Lung (tissue), 12 donors: ENCODE data around the gene NADK2. TPM values are rescaled to one million over a fixed set of nuclear protein-coding genes. Genes with fewer than 3 reads are reported as not detected.

ENCODE experiments used
- ATAC-seq: fragments of 200-7000 bp; cut with Tn5 transposase; one replicate; pipeline ENCODE4 v1.9.1; 2020; ENCODE audit warnings: moderate number of reproducible peaks; ENCODE audit not compliant: insufficient read depth, low FRiP score
- DNase-seq, 3 donors: peaks; one replicate each; pipeline ENCODE4 v3.0.0-alpha.2; 2013 to 2017
- H3K27ac ChIP-seq, 2 donors: one replicate each; pipeline ENCODE4 v1.5.1; 2013; ENCODE audit warnings: mild to moderate bottlenecking in 2 of 2, moderate library complexity in 2 of 2, control low read depth in 1 of 2, inconsistent platforms in 1 of 2, low read depth in 1 of 2, low read length in 1 of 2
- H3K27me3 ChIP-seq, 3 donors: one replicate each; pipeline ENCODE4 v1.5.1; 2013; ENCODE audit warnings: low read length in 2 of 3; ENCODE audit not compliant: control insufficient read depth in 3 of 3, insufficient read depth in 3 of 3
- H3K36me3 ChIP-seq, 4 donors: one replicate each; pipeline ENCODE4 v1.5.1; 2013; ENCODE audit warnings: low read length in 4 of 4, mild to moderate bottlenecking in 1 of 4, moderate library complexity in 1 of 4; ENCODE audit not compliant: control insufficient read depth in 4 of 4, insufficient read depth in 4 of 4
- H3K4me1 ChIP-seq, 5 donors: one replicate each; pipeline ENCODE4 v1.5.1; 2013; ENCODE audit warnings: low read length in 5 of 5, mild to moderate bottlenecking in 2 of 5, moderate library complexity in 1 of 5; ENCODE audit not compliant: control insufficient read depth in 5 of 5, insufficient read depth in 5 of 5
- H3K4me3 ChIP-seq: one replicate; pipeline ENCODE4 v1.5.1; 2013; ENCODE audit warnings: mild to moderate bottlenecking, control low read depth, moderate library complexity
- H3K9ac ChIP-seq, 2 donors: one replicate each; pipeline ENCODE4 v1.5.1; 2013; ENCODE audit warnings: low read length in 2 of 2, control low read depth in 1 of 2; ENCODE audit not compliant: insufficient read depth in 1 of 2
- H3K9me3 ChIP-seq, 4 donors: one replicate each; pipeline ENCODE4 v1.5.1; 2013; ENCODE audit warnings: low read length in 3 of 4, mild to moderate bottlenecking in 1 of 4, moderate library complexity in 1 of 4; ENCODE audit not compliant: control insufficient read depth in 4 of 4, insufficient read depth in 3 of 4
- CTCF ChIP-seq: IDR thresholded peaks from 2 replicates; pipeline ENCODE4 v1.5.1; 2012; ENCODE audit warnings: mild to moderate bottlenecking; ENCODE audit errors: control extremely low read depth, extremely low read depth
- WGBS, 2 donors: extraction: QIAGEN DNeasy Blood & Tissue Kit; methylation state at CpG; one replicate each; pipeline ENCODE4 v1.1.7; 2013; 5-methylcytosine and 5-hydroxymethylcytosine counted together
- polyA plus RNA-seq, 2 donors: library from polyadenylated mRNA; stranded (reverse); fragments of 200-250 nt; gene quantifications; one replicate each; pipeline ENCODE4 v1.2.1, GENCODE V29; 2013
- total RNA-seq, 2 donors: library from RNA; depleted of rRNA in 1 of 2; stranded (reverse); fragments of >200 nt in 1 of 2; gene quantifications; one replicate each; pipeline ENCODE4 v1.2.1, GENCODE V29; 2014 to 2021
- donor health status: control.
- donor health status: control.
- donor health status: Bipolar disorder and iron deficiency.
- donor health status: healthy.
- donor health status: DM: yes; HTN: yes; CAD: no.

NADK2 gene
- total and polyA plus RNA-seq, 4 donors = 8.4 to 37.9 (median 16.2) TPM

- peaks cover 0 to 3% (median 0%) of the 10 kb centered on the region in 4 donors for H3K9me3 ChIP-seq
- no peak overlapping the region for H3K9ac ChIP-seq
- 69 to 80% methylated on average over 5 of the region's 5 CpGs for WGBS, 2 donors
- H3K27me3 ChIP-seq = no peaks in the 10 kb centered on the region
- H3K4me3 ChIP-seq = no peak overlapping the region
- no peak for TF ChIP-seq CTCF
- DNase-seq (no peak), ATAC-seq (no peak)
- no peak overlapping the region for H3K27ac ChIP-seq
- peaks cover 23 to 43% (median 41%) of the 10 kb centered on the region in 4 donors for H3K36me3 ChIP-seq
- H3K4me1 ChIP-seq = peaks cover 0 to 19% (median 0%) of the 10 kb centered on the region in 5 donors
These were observed 70.8 kb downstream of the NADK2 start for GRCh38 chr5:36170832-36171424.

GRCh38 chr5:36168737-36169136 lies 73.0 kb downstream of the NADK2 start:
- no peaks in the 10 kb centered on the region for H3K27me3 ChIP-seq
- H3K9ac ChIP-seq = no peak overlapping the region
- peaks cover 0 to 6% (median 0%) of the 10 kb centered on the region in 5 donors for H3K4me1 ChIP-seq
- 52 to 81% methylated on average over 4 of the region's 4 CpGs for WGBS, 2 donors
- H3K4me3 ChIP-seq = no peak overlapping the region
- H3K36me3 ChIP-seq = peaks cover 23 to 42% (median 36%) of the 10 kb centered on the region in 4 donors
- TF ChIP-seq CTCF = no peak
- peaks cover 0 to 3% (median 0%) of the 10 kb centered on the region in 4 donors for H3K9me3 ChIP-seq
- DNase-seq (no peak), ATAC-seq (no peak)
- H3K27ac ChIP-seq = no peak overlapping the region

GRCh38 chr5:36164461-36164860 lies 77.3 kb downstream of the NADK2 start:
- no peak for TF ChIP-seq CTCF
- Histone ChIP-seq H3K36me3 (peaks cover 14 to 43% (median 30%) of the 10 kb centered on the region in 4 donors), H3K9ac (no peak overlapping the region), H3K27me3 (no peaks in the 10 kb centered on the region), H3K4me1 (no peaks in the 10 kb centered on the region), H3K4me3 (no peak overlapping the region), H3K9me3 (no peaks in the 10 kb centered on the region), H3K27ac (no peak overlapping the region)
- DNase-seq = no peak
- ATAC-seq = no peak
- WGBS, 2 donors = 91 to 92% methylated on average over 4 of the region's 4 CpGs
